CD8-positive, alpha-beta memory T cell (primary cell): ENCODE data around the gene NPLOC4. TPM values are rescaled to one million over a fixed set of nuclear protein-coding genes. Genes with fewer than 3 reads are reported as not detected.

Experiments used
- CTCF ChIA-PET: fragments of 350-600 bp; sonication (Branson Sonifier 250); formaldehyde crosslinking; loops from one replicate; lab custom pipeline; 2021; ENCODE audit warnings: antibody characterized with exemption; lab: Charles Lee
- POLR2A ChIA-PET: fragments of 350-600 bp; sonication (Branson Sonifier 250); formaldehyde crosslinking; loops from one replicate; lab custom pipeline; 2021; ENCODE audit warnings: antibody characterized with exemption; lab: Charles Lee
- DNase-seq, 5 donors: peaks; one replicate each; pipeline versions ENCODE4 v3.0.0 to v3.0.0-alpha.2; 2020 to 2022; ENCODE audit warnings: mixed read lengths in 1 of 5
- H3K27ac ChIP-seq: one replicate; pipeline ENCODE4 v1.7.0; 2013; ENCODE audit warnings: low read depth, mild to moderate bottlenecking, low read length, moderate library complexity
- H3K27me3 ChIP-seq: 2 replicates; pipeline ENCODE4 v1.7.0; 2013; ENCODE audit warnings: low read length, mild to moderate bottlenecking; ENCODE audit not compliant: insufficient read depth, poor library complexity, severe bottlenecking
- H3K36me3 ChIP-seq: 2 replicates; pipeline ENCODE4 v1.7.0; 2013; ENCODE audit warnings: mild to moderate bottlenecking, low read length, moderate library complexity; ENCODE audit not compliant: insufficient read depth
- H3K4me1 ChIP-seq: 2 replicates; pipeline ENCODE4 v1.7.0; 2013; ENCODE audit warnings: mild to moderate bottlenecking, low read length, moderate library complexity; ENCODE audit not compliant: insufficient read depth
- H3K4me3 ChIP-seq: 2 replicates; pipeline ENCODE4 v1.7.0; 2013; ENCODE audit warnings: mild to moderate bottlenecking, low read length
- H3K9me3 ChIP-seq: 2 replicates; pipeline ENCODE4 v1.7.0; 2013; ENCODE audit warnings: mild to moderate bottlenecking, low read length
- H3K27ac Mint-ChIP-seq, 8 donors: one replicate each; pipeline ENCODE4 v1.8.0; 2020 to 2021; ENCODE audit warnings: mixed read lengths in 8 of 8, mild to moderate bottlenecking in 6 of 8, inconsistent platforms in 3 of 8, moderate library complexity in 3 of 8
- H3K27me3 Mint-ChIP-seq, 2 donors: one replicate each; pipeline ENCODE4 v1.8.0; 2020 to 2021; ENCODE audit warnings: mixed read lengths in 2 of 2, mild to moderate bottlenecking in 1 of 2, moderate library complexity in 1 of 2
- H3K36me3 Mint-ChIP-seq, 3 donors: one replicate each; pipeline ENCODE4 v1.8.0; 2020 to 2021; ENCODE audit warnings: mixed read lengths in 3 of 3, inconsistent platforms in 1 of 3, mild to moderate bottlenecking in 1 of 3
- H3K4me1 Mint-ChIP-seq, 3 donors: one replicate each; pipeline ENCODE4 v1.8.0; 2020 to 2021; ENCODE audit warnings: mixed read lengths in 3 of 3, inconsistent platforms in 1 of 3, mild to moderate bottlenecking in 1 of 3
- H3K4me3 Mint-ChIP-seq, 7 donors: one replicate each; pipeline ENCODE4 v1.8.0; 2020 to 2021; ENCODE audit warnings: mixed read lengths in 7 of 7, mild to moderate bottlenecking in 6 of 7, moderate library complexity in 4 of 7, inconsistent platforms in 2 of 7
- H3K9me3 Mint-ChIP-seq, 5 donors: one replicate each; pipeline ENCODE4 v1.8.0; 2020 to 2022; ENCODE audit warnings: mixed read lengths in 5 of 5, mild to moderate bottlenecking in 3 of 5, moderate library complexity in 2 of 5, inconsistent platforms in 1 of 5
- polyA plus RNA-seq: library from polyadenylated mRNA; unstranded; fragments of 300-500 nt; fragmentation: Illumina TruSeq; gene quantifications from one replicate; pipeline ENCODE4 v1.2.3, GENCODE V29; 2021
- total RNA-seq, 2 experiments: library from RNA; stranded (reverse); gene quantifications; one replicate each; pipeline ENCODE4 v1.2.3, GENCODE V29; 2021

NPLOC4 gene
- total and polyA plus RNA-seq, 3 experiments from 2014 or later: 63.1 to 126 (median 125) TPM

DNA sequence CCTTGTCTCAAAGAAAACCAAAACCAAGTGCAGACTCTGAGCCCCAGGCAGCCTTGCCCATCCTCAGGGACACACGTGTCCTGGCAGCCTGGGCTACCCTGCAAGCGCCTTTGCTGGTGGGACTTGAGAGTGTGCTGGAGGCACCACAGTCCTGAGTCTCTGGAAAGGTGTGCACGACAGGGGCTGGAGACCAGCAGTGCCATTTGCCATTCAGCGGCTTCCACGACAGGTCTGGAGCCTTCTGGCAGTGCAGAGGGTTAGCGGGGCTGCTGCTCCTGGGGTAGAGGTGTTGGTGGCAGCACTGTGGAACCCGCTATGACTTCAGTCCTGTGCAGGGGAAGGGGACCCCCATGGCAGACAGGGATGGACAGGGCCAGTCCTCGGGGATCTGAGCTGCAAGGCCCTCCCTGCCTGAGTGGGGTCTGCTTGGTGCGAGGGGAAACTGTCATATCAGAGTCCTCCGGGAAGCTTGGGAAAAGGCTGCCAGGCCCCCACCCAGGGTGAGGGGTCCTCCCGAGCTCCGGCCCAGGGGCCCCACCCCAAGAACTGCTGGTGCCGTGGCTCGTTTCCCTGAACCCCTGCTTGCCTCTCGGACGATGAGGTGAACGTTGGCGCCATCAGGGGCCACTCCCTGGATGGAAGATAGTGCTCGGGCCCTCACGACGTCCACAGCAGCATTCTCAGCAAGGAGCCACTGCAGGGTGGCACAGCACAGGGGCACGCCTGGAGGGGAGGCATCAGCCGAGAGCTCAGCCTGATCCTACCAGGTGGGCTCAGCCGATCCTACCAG, 91.6 kb downstream of the NPLOC4 start:
- Mint-ChIP-seq H3K27ac (no peak overlapping the region), H3K27me3 (no peaks in the 10 kb centered on the region), H3K4me1 (peaks cover 5 to 11% (median 5%) of the 10 kb centered on the region in 3 donors), H3K36me3 (peaks cover 0 to 82% (median 2%) of the 10 kb centered on the region in 3 donors), H3K4me3 (peak overlapping the region in 1 of 7 donors; percentile 32), H3K9me3 (no peaks in the 10 kb centered on the region)
- no peaks in the 10 kb centered on the region for H3K27me3 ChIP-seq
- H3K36me3 ChIP-seq: no peaks in the 10 kb centered on the region
- no peak for DNase-seq
- no peak overlapping the region for H3K4me3 ChIP-seq
- H3K9me3 ChIP-seq: no peaks in the 10 kb centered on the region
- H3K27ac ChIP-seq: no peak overlapping the region
- ChIA-PET CTCF (interaction anchor here (0.8 kb wide), 1 partner anchor 61 kb away, joined by 3 read pairs; no protein-coding TSS in a partner anchor), POLR2A (no interaction called here)
- no peaks in the 10 kb centered on the region for H3K4me1 ChIP-seq

GRCh38 chr17:81544281-81544974, 92.5 kb downstream of the NPLOC4 start:
- H3K4me1 ChIP-seq: no peaks in the 10 kb centered on the region
- POLR2A ChIA-PET: no interaction called here
- no peak for DNase-seq
- no peak overlapping the region for H3K27ac ChIP-seq
- Mint-ChIP-seq H3K4me3 (no peak overlapping the region), H3K36me3 (peaks cover 0 to 79% (median 2%) of the 10 kb centered on the region in 3 donors), H3K4me1 (peaks cover 1 to 2% (median 2%) of the 10 kb centered on the region in 3 donors), H3K27ac (peak overlapping the region in 1 of 8 donors; percentile 43), H3K27me3 (no peaks in the 10 kb centered on the region), H3K9me3 (no peaks in the 10 kb centered on the region)
- CTCF ChIA-PET: no interaction called here
- H3K27me3 ChIP-seq: no peaks in the 10 kb centered on the region
- H3K4me3 ChIP-seq: no peak overlapping the region
- H3K9me3 ChIP-seq: no peaks in the 10 kb centered on the region
- no peaks in the 10 kb centered on the region for H3K36me3 ChIP-seq

DNA sequence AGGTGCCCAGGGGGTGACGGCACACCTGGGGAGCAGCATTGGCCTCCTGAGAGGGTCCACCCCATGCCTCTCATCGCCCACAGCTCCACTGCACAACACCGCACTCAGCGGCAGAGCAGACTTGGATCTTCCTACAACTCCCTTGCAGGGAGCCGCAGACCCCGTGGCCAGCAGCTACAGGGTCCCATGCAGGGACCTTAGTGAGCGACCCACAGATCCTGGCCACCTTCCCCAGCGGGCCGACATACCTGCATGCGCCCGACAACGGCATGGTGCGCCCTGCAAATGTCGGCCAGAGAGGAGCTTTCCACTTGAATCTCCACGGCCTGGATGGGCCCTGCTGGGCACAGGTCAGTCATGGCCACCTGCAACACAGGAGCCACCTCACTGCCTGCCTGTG, 93.2 kb downstream of the NPLOC4 start:
- no peaks in the 10 kb centered on the region for H3K36me3 ChIP-seq
- no peaks in the 10 kb centered on the region for H3K4me1 ChIP-seq
- H3K9me3 ChIP-seq: no peaks in the 10 kb centered on the region
- no peak overlapping the region for H3K27ac Mint-ChIP-seq
- H3K27me3 Mint-ChIP-seq: no peaks in the 10 kb centered on the region
- POLR2A ChIA-PET: no interaction called here
- DNase-seq: no peak
- peaks cover 0 to 73% (median 2%) of the 10 kb centered on the region in 3 donors for H3K36me3 Mint-ChIP-seq
- H3K4me3 ChIP-seq: no peak overlapping the region
- H3K9me3 Mint-ChIP-seq: no peaks in the 10 kb centered on the region
- no peaks in the 10 kb centered on the region for H3K4me1 Mint-ChIP-seq
- no peak overlapping the region for H3K27ac ChIP-seq
- CTCF ChIA-PET: no interaction called here
- H3K4me3 Mint-ChIP-seq: no peak overlapping the region
- H3K27me3 ChIP-seq: no peaks in the 10 kb centered on the region

GRCh38 chr17:81543339-81543675, 93.6 kb downstream of the NPLOC4 start:
- Histone ChIP-seq H3K9me3 (no peaks in the 10 kb centered on the region), H3K36me3 (no peaks in the 10 kb centered on the region), H3K4me3 (no peak overlapping the region), H3K27ac (no peak overlapping the region), H3K27me3 (no peaks in the 10 kb centered on the region), H3K4me1 (no peaks in the 10 kb centered on the region)
- Mint-ChIP-seq H3K4me3 (no peak overlapping the region), H3K4me1 (no peaks in the 10 kb centered on the region), H3K27ac (no peak overlapping the region), H3K9me3 (no peaks in the 10 kb centered on the region), H3K36me3 (peaks cover 0 to 70% (median 2%) of the 10 kb centered on the region in 3 donors), H3K27me3 (peaks cover 0 to 1% of the 10 kb centered on the region in 2 donors)
- CTCF ChIA-PET: no interaction called here
- POLR2A ChIA-PET: interaction anchor here (0.7 kb wide), 1 partner anchor 167 kb away, joined by 3 read pairs; no protein-coding TSS in a partner anchor
- no peak for DNase-seq

GRCh38 chr17:81542431-81543338, 94.2 kb downstream of the NPLOC4 start:
- H3K36me3 ChIP-seq: no peaks in the 10 kb centered on the region
- no peak overlapping the region for H3K27ac ChIP-seq
- peaks cover 4 to 6% of the 10 kb centered on the region in 2 donors for H3K27me3 Mint-ChIP-seq
- H3K27ac Mint-ChIP-seq: no peak overlapping the region
- no peaks in the 10 kb centered on the region for H3K27me3 ChIP-seq
- DNase-seq: no peak
- ChIA-PET POLR2A (interaction anchor here (0.7 kb wide), 1 partner anchor 168 kb away, joined by 3 read pairs; no protein-coding TSS in a partner anchor), CTCF (no interaction called here)
- H3K9me3 Mint-ChIP-seq: no peaks in the 10 kb centered on the region
- no peaks in the 10 kb centered on the region for H3K4me1 ChIP-seq
- H3K4me3 ChIP-seq: no peak overlapping the region
- H3K36me3 Mint-ChIP-seq: peaks cover 0 to 67% (median 4%) of the 10 kb centered on the region in 3 donors
- no peaks in the 10 kb centered on the region for H3K4me1 Mint-ChIP-seq
- H3K4me3 Mint-ChIP-seq: no peak overlapping the region
- no peaks in the 10 kb centered on the region for H3K9me3 ChIP-seq

DNA sequence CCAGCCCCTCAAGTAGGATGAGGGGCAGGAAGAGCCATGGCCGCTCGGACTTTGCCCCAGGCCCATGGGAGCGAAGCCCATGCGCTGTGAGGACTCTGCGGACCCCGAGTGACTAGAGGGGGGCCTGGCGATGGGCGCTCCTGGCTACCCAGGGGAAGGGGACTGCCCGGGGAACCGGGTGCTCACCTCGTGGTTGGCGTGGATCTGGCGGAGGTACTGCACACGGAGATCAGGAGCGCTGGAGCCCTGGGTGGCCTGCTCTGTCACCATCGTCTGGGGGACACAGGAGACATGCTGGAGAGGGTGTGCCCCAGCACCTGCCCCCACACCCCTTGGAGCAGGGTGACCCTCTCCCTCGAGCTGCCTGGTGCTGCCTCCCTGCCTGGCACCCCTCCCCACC, 95.8 kb downstream of the NPLOC4 start:
- Mint-ChIP-seq H3K9me3 (no peaks in the 10 kb centered on the region), H3K4me3 (no peak overlapping the region), H3K27me3 (peaks cover 5 to 13% of the 10 kb centered on the region in 2 donors), H3K36me3 (peaks cover 0 to 51% (median 2%) of the 10 kb centered on the region in 3 donors), H3K4me1 (no peaks in the 10 kb centered on the region), H3K27ac (no peak overlapping the region)
- Histone ChIP-seq H3K36me3 (no peaks in the 10 kb centered on the region), H3K4me3 (no peak overlapping the region), H3K27me3 (no peaks in the 10 kb centered on the region), H3K9me3 (no peaks in the 10 kb centered on the region), H3K27ac (no peak overlapping the region), H3K4me1 (no peaks in the 10 kb centered on the region)
- no peak for DNase-seq
- CTCF ChIA-PET: no interaction called here
- POLR2A ChIA-PET: no interaction called here

GRCh38 chr17:81540676-81541027, 96.3 kb downstream of the NPLOC4 start:
- Mint-ChIP-seq H3K4me3 (no peak overlapping the region), H3K9me3 (no peaks in the 10 kb centered on the region), H3K4me1 (peaks cover 0 to 1% (median 0%) of the 10 kb centered on the region in 3 donors), H3K27me3 (peaks cover 5 to 17% of the 10 kb centered on the region in 2 donors), H3K27ac (no peak overlapping the region), H3K36me3 (peaks cover 0 to 47% (median 2%) of the 10 kb centered on the region in 3 donors)
- Histone ChIP-seq H3K4me1 (no peaks in the 10 kb centered on the region), H3K36me3 (no peaks in the 10 kb centered on the region), H3K27me3 (no peaks in the 10 kb centered on the region), H3K27ac (no peak overlapping the region), H3K9me3 (no peaks in the 10 kb centered on the region), H3K4me3 (no peak overlapping the region)
- CTCF ChIA-PET: no interaction called here
- POLR2A ChIA-PET: no interaction called here
- no peak for DNase-seq
